Posterior vena cava (tissue), 2 donors: ENCODE results near the gene WIPI1. TPM values are rescaled to one million over a fixed set of nuclear protein-coding genes. Genes with fewer than 3 reads are reported as not detected.

ENCODE experiments used
- DNase-seq: peaks from one replicate; pipeline ENCODE4 v3.0.0-alpha.2; 2020; ENCODE audit warnings: low spot score
- intact Hi-C, 2 donors: fragments of 100-400 bp; cut with DNase I; formaldehyde crosslinking; loops; one replicate each; pipeline versions ENCODE4 v1.14.1 to v1.14.2; 2022 to 2023
- total RNA-seq, 2 donors: library from RNA; stranded (reverse); fragmentation: NEBNext Ultra II Directional; extraction: Animal tissue kit (Norgen Biotek cat#: 25700); gene quantifications; one replicate each; pipeline ENCODE4 v1.2.1, GENCODE V29; 2021
- donor health status: DM: yes; HTN: yes; CAD: no.
- donor health status: DM: yes; HTN: yes; CAD: no.

WIPI1 gene
- total RNA-seq, 2 donors from 2014 or later = 50.3 to 54.1 TPM

- intact Hi-C loops = no loop called here
- DNase-seq = no peak
Measured at GRCh38 chr17:68446626-68447041, 10.7 kb downstream of the WIPI1 start.

GRCh38 chr17:68445671-68446070 is 11.6 kb downstream of the WIPI1 start:
- intact Hi-C loops = no loop called here
- DNase-seq = no peak

GRCh38 chr17:68443972-68444464 is 13.3 kb downstream of the WIPI1 start:
- intact Hi-C loops = no loop called here
- DNase-seq = no peak

- DNase-seq = no peak
Measured at GRCh38 chr17:68441070-68441770, 16.1 kb downstream of the WIPI1 start.

GRCh38 chr17:68440526-68440925 is 16.8 kb downstream of the WIPI1 start:
- intact Hi-C loops = no loop called here
- no peak for DNase-seq

More at GRCh38 chr17:68441070-68441770, 16.1 kb downstream of the WIPI1 start:
- intact Hi-C loops = no loop called here

- no peak for DNase-seq
- intact Hi-C loops = loop anchor here in 1 of 2 donors (10.0 kb wide), 1 partner anchor 175 kb away; no protein-coding TSS in a partner anchor
Measured at GRCh38 chr17:68439656-68440290, 17.5 kb downstream of the WIPI1 start.

GRCh38 chr17:68437979-68438822 is 19.1 kb downstream of the WIPI1 start:
- intact Hi-C loops = loop anchor here in 1 of 2 donors (10.0 kb wide), 1 partner anchor 173 kb away; no protein-coding TSS in a partner anchor
- no peak for DNase-seq

GRCh38 chr17:68435876-68436842 is 21.1 kb downstream of the WIPI1 start:
- no peak for DNase-seq

GRCh38 chr17:68435361-68435760 is 21.9 kb downstream of the WIPI1 start:
- intact Hi-C loops = loop anchor here in 1 of 2 donors (10.0 kb wide), 1 partner anchor 171 kb away; no protein-coding TSS in a partner anchor
- DNase-seq = no peak

More at GRCh38 chr17:68435876-68436842, 21.1 kb downstream of the WIPI1 start:
- intact Hi-C loops = loop anchor here in 1 of 2 donors (10.0 kb wide), 1 partner anchor 171 kb away; no protein-coding TSS in a partner anchor

- intact Hi-C loops = loop anchor here in 1 of 2 donors (10.0 kb wide), 1 partner anchor 169 kb away; no protein-coding TSS in a partner anchor
- peak; percentile 30 for DNase-seq
Measured at GRCh38 chr17:68433911-68434508, 23.3 kb downstream of the WIPI1 start.

- DNase-seq = peak; percentile 42
- intact Hi-C loops = loop anchor here in 1 of 2 donors (10.0 kb wide), 1 partner anchor 168 kb away; no protein-coding TSS in a partner anchor
Measured at GRCh38 chr17:68433211-68433610, 24.1 kb downstream of the WIPI1 start.

- DNase-seq = no peak
- intact Hi-C loops = loop anchor here in 1 of 2 donors (10.0 kb wide), 1 partner anchor 167 kb away; no protein-coding TSS in a partner anchor
Measured at GRCh38 chr17:68432086-68432864, 25.0 kb downstream of the WIPI1 start.

- peak; percentile 13 for DNase-seq
- intact Hi-C loops = loop anchor here in 1 of 2 donors (10.0 kb wide), 1 partner anchor 167 kb away; no protein-coding TSS in a partner anchor
Measured at GRCh38 chr17:68431661-68432071, 25.6 kb downstream of the WIPI1 start.

GRCh38 chr17:68431045-68431608 is 26.2 kb downstream of the WIPI1 start:
- intact Hi-C loops = loop anchor here in 1 of 2 donors (10.0 kb wide), 1 partner anchor 166 kb away; no protein-coding TSS in a partner anchor
- no peak for DNase-seq

- intact Hi-C loops = loop anchor here in 1 of 2 donors (10.0 kb wide), 1 partner anchor 165 kb away; no protein-coding TSS in a partner anchor
- no peak for DNase-seq
Measured at GRCh38 chr17:68429881-68430280, 27.4 kb downstream of the WIPI1 start.

- DNase-seq = no peak
Measured at GRCh38 chr17:68428498-68429172, 28.7 kb downstream of the WIPI1 start.

More at GRCh38 chr17:68428498-68429172, 28.7 kb downstream of the WIPI1 start:
- intact Hi-C loops = loop anchor here in 1 of 2 donors (1.0 kb wide), 1 partner anchor 41 kb away; no protein-coding TSS in a partner anchor
